Measurements from ENCODE around the gene IQCH.
"Not testable (repeated sequence)": the region's sequence is repeated elsewhere in the genome, so short reads cannot be mapped to it uniquely, and the experiment has no call there.

The IQCH gene

GRCh38 chr15:67267440-67267839, 12.9 kb downstream of the IQCH start:
- H3K4me3 ChIP-seq (ENCODE audit: low read depth, low read length) = no peak overlapping the region
- POLR2A ChIA-PET = no interaction called here
- no peak for DNase-seq (ENCODE audit: low read depth, low spot score)
- TF ChIP-seq CTCF (IDR thresholded peaks at IDR 0.05; ENCODE audit: insufficient read depth, low read length, missing control alignments) = no peak
- CTCF ChIA-PET = no interaction called here

GRCh38 chr15:67267951-67268941, 13.7 kb downstream of the IQCH start:
- CTCF ChIA-PET = no interaction called here
- DNase-seq (ENCODE audit: low read depth, low spot score) = no peak

GRCh38 chr15:67274236-67274635, 19.6 kb downstream of the IQCH start:
- H3K4me3 ChIP-seq (ENCODE audit: low read depth, low read length) = no peak overlapping the region
- DNase-seq (ENCODE audit: low read depth, low spot score) = no peak
- POLR2A ChIA-PET = no interaction called here
- CTCF ChIA-PET = interaction anchor here (0.9 to 1.1 kb wide), 2 partner anchors 20 to 328 kb away, joined by 3 read pairs; partner anchors contain the start of gene AAGAB
- TF ChIP-seq CTCF (IDR thresholded peaks at IDR 0.05; ENCODE audit: insufficient read depth, low read length, missing control alignments) = no peak

More at GRCh38 chr15:67267951-67268941, 13.7 kb downstream of the IQCH start:
- no peak overlapping the region for H3K4me3 ChIP-seq (ENCODE audit: low read depth, low read length)
- no peak for TF ChIP-seq CTCF (IDR thresholded peaks at IDR 0.05; ENCODE audit: insufficient read depth, low read length, missing control alignments)
- POLR2A ChIA-PET = no interaction called here

GRCh38 chr15:67276666-67277065, 22.1 kb downstream of the IQCH start:
- ChIA-PET CTCF (no interaction called here), POLR2A (no interaction called here)
- TF ChIP-seq CTCF (IDR thresholded peaks at IDR 0.05; ENCODE audit: insufficient read depth, low read length, missing control alignments) = no peak
- no peak overlapping the region for H3K4me3 ChIP-seq (ENCODE audit: low read depth, low read length)
- DNase-seq (ENCODE audit: low read depth, low spot score) = no peak

GRCh38 chr15:67280217-67280616, 25.6 kb downstream of the IQCH start:
- ChIA-PET POLR2A (interaction anchor here (1.0 kb wide), 1 partner anchor 26 kb away, joined by 3 read pairs; the partner anchor contains the start of genes AAGAB and IQCH), CTCF (interaction anchor here (1.3 to 1.9 kb wide), 2 partner anchors 9 to 24 kb away, joined by 4 to 7 read pairs; no protein-coding TSS in a partner anchor)
- DNase-seq (ENCODE audit: low read depth, low spot score) = no peak
- H3K4me3 ChIP-seq (ENCODE audit: low read depth, low read length) = no peak overlapping the region
- no peak for TF ChIP-seq CTCF (IDR thresholded peaks at IDR 0.05; ENCODE audit: insufficient read depth, low read length, missing control alignments)

- no peak for TF ChIP-seq CTCF (IDR thresholded peaks at IDR 0.05; ENCODE audit: insufficient read depth, low read length, missing control alignments)
- DNase-seq (ENCODE audit: low read depth, low spot score) = no peak
- no peak overlapping the region for H3K4me3 ChIP-seq (ENCODE audit: low read depth, low read length)
- ChIA-PET POLR2A (no interaction called here), CTCF (interaction anchor here (0.9 to 1.2 kb wide), 2 partner anchors 17 to 335 kb away, joined by 3 to 4 read pairs; no protein-coding TSS in a partner anchor)
Observed at GRCh38 chr15:67281714-67282113, 27.1 kb downstream of the IQCH start.

- DNase-seq (ENCODE audit: low read depth, low spot score); CTCF ChIA-PET; H3K4me3 ChIP-seq (ENCODE audit: low read depth, low read length); POLR2A ChIA-PET: not testable (repeated sequence)
Observed at GRCh38 chr15:67285625-67286024, 31.0 kb downstream of the IQCH start.

GRCh38 chr15:67286400-67286799, 31.8 kb downstream of the IQCH start:
- DNase-seq (ENCODE audit: low read depth, low spot score); H3K4me3 ChIP-seq (ENCODE audit: low read depth, low read length); POLR2A ChIA-PET: not testable (repeated sequence)
- CTCF ChIA-PET = interaction anchor here (0.8 kb wide), 1 partner anchor 9 kb away, joined by 4 read pairs; no protein-coding TSS in a partner anchor
